PC-3 (cell line): ENCODE measurements around the gene TMEM156. TPM values are rescaled to one million over a fixed set of nuclear protein-coding genes. Genes with fewer than 3 reads are reported as not detected.
"Not testable (repeated sequence)": the region's sequence is repeated elsewhere in the genome, so short reads cannot be mapped to it uniquely, and the experiment has no call there.

Source experiments
- ATAC-seq: fragments of 200-7000 bp; cut with Tn5 transposase; 2 replicates; pipeline ENCODE4 v1.9.1; 2020; ENCODE audit warnings: mild to moderate bottlenecking, moderate library complexity
- BruUV-seq: library from RNA; stranded (reverse); fragments of 400-500 nt; replicated peaks from 2 replicates; lab custom pipeline; 2021; lab: Mats Ljungman, UMichigan
- CTCF ChIA-PET: fragments of 300-600 bp; sonication (Branson Sonifier 250); formaldehyde crosslinking; loops from one replicate; lab custom pipeline; 2022; ENCODE audit warnings: antibody characterized with exemption; lab: Charles Lee
- POLR2A ChIA-PET: fragments of 300-600 bp; sonication (Branson Sonifier 250); formaldehyde crosslinking; loops from one replicate; lab custom pipeline; 2022; ENCODE audit warnings: antibody characterized with exemption; ENCODE audit not compliant: unreplicated experiment; lab: Charles Lee
- DNase-seq: peaks from one replicate; pipeline ENCODE4 v3.0.0-alpha.2; 2015
- H2AFZ ChIP-seq: fragments of 300-600 bp; sonication (generic); 2 replicates; pipeline ENCODE4 v1.6.0; 2016; ENCODE audit warnings: antibody characterized with exemption, low read length
- H3F3A ChIP-seq: fragments of 300-600 bp; sonication (generic); one replicate; pipeline ENCODE4 v1.6.0; 2017; ENCODE audit warnings: antibody characterized with exemption, low read length, control low read depth, mild to moderate bottlenecking; ENCODE audit not compliant: unreplicated experiment
- H3K27ac ChIP-seq: fragments of 300-600 bp; sonication (generic); 2 replicates; pipeline ENCODE4 v1.5.1; 2016; ENCODE audit warnings: mild to moderate bottlenecking, low read length
- H3K27me3 ChIP-seq: fragments of 300-600 bp; sonication (generic); 2 replicates; pipeline ENCODE4 v1.6.1; 2016; ENCODE audit warnings: low read length, mixed read lengths
- H3K36me3 ChIP-seq: fragments of 300-600 bp; sonication (generic); 2 replicates; pipeline ENCODE4 v1.6.1; 2016; ENCODE audit warnings: low read depth, mixed run types, low read length, mixed read lengths
- H3K4me1 ChIP-seq: fragments of 300-600 bp; sonication (generic); 2 replicates; pipeline ENCODE4 v1.5.1; 2016; ENCODE audit warnings: low read length; ENCODE audit not compliant: insufficient read depth
- H3K4me2 ChIP-seq: fragments of 300-600 bp; sonication (generic); 2 replicates; pipeline ENCODE4 v1.6.0; 2016; ENCODE audit warnings: low read length
- H3K4me3 ChIP-seq: fragments of 300-600 bp; sonication (generic); 2 replicates; pipeline ENCODE4 v1.5.1; 2016; ENCODE audit warnings: mild to moderate bottlenecking, low read length, mixed read lengths
- H3K79me2 ChIP-seq: fragments of 300-600 bp; sonication (generic); 2 replicates; pipeline ENCODE4 v1.6.1; 2017; ENCODE audit warnings: low read length, mixed read lengths
- H3K9ac ChIP-seq: fragments of 300-600 bp; sonication (generic); 2 replicates; pipeline ENCODE4 v1.6.0; 2016; ENCODE audit warnings: mild to moderate bottlenecking, low read length
- H3K9me2 ChIP-seq: fragments of 300-600 bp; sonication (generic); replicated peaks from 2 replicates; pipeline ENCODE4 v1.6.1; 2016; ENCODE audit warnings: mixed run types, low read length, mixed read lengths
- H3K9me3 ChIP-seq: fragments of 300-600 bp; sonication (generic); 2 replicates; pipeline ENCODE4 v1.6.1; 2016; ENCODE audit warnings: low read length, mixed read lengths
- H4K20me1 ChIP-seq: fragments of 300-600 bp; sonication (generic); 2 replicates; pipeline ENCODE4 v1.6.1; 2016; ENCODE audit warnings: low read length, mixed read lengths
- CTCF ChIP-seq: fragments of 300-600 bp; sonication (generic); conservative IDR thresholded peaks from 2 replicates; pipeline ENCODE4 v1.5.1; 2017; ENCODE audit warnings: antibody characterized with exemption, low read depth, mild to moderate bottlenecking, low read length
- EZH2 ChIP-seq: fragments of 300-600 bp; sonication (generic); IDR thresholded peaks from one replicate; pipeline ENCODE4 v1.6.1; 2017; ENCODE audit warnings: antibody characterized with exemption, mild to moderate bottlenecking, low read length; ENCODE audit not compliant: unreplicated experiment
- EZH2phosphoT487 ChIP-seq: fragments of 300-600 bp; sonication (generic); IDR thresholded peaks from 2 replicates; pipeline ENCODE4 v1.6.1; 2018; ENCODE audit warnings: mild to moderate bottlenecking, antibody characterized with exemption, low read length, borderline replicate concordance
- intact Hi-C: fragments of 100-400 bp; cut with micrococcal nuclease; formaldehyde crosslinking; loops from 2 replicates; pipeline ENCODE4 v1.9.0; 2023
- total RNA-seq: library from RNA; depleted of rRNA; stranded (reverse); fragments of >200 nt; gene quantifications from 2 replicates; pipeline ENCODE4 v1.2.3, GENCODE V29; 2014

The TMEM156 gene
- total RNA-seq, 1 experiment from 2014 or later = 41.5 TPM

GRCh38 chr4:39020130-39020529 lies 12.1 kb downstream of the TMEM156 start:
- no peaks in the 10 kb centered on the region for H3K9me2 ChIP-seq
- no peak overlapping the region for H3K9ac ChIP-seq
- H3K27me3 ChIP-seq = no peaks in the 10 kb centered on the region
- H4K20me1 ChIP-seq = no peaks in the 10 kb centered on the region
- peaks cover 17% of the 10 kb centered on the region for H3K36me3 ChIP-seq
- no peaks in the 10 kb centered on the region for H3F3A ChIP-seq
- ChIA-PET POLR2A (no interaction called here), CTCF (no interaction called here)
- TF ChIP-seq EZH2phosphoT487 (no peak), EZH2 (no peak), CTCF (no peak)
- BruUV-seq = no TSS peak
- no peak overlapping the region for H3K27ac ChIP-seq
- no peaks in the 10 kb centered on the region for H3K9me3 ChIP-seq
- H3K79me2 ChIP-seq = peaks cover 36% of the 10 kb centered on the region
- DNase-seq (no peak), ATAC-seq (no peak)
- no peak overlapping the region for H3K4me3 ChIP-seq
- intact Hi-C loops = no loop called here
- no peak overlapping the region for H2AFZ ChIP-seq
- H3K4me1 ChIP-seq = no peaks in the 10 kb centered on the region
- no peak overlapping the region for H3K4me2 ChIP-seq

GRCh38 chr4:39014028-39014427 lies 18.2 kb downstream of the TMEM156 start:
- H3K79me2 ChIP-seq = peaks cover 22% of the 10 kb centered on the region
- TF ChIP-seq EZH2phosphoT487 = no peak

GRCh38 chr4:39004758-39005157 lies 27.5 kb downstream of the TMEM156 start:
- Histone ChIP-seq H3K27ac (no peak overlapping the region), H4K20me1 (no peaks in the 10 kb centered on the region), H3K36me3 (peaks cover 7% of the 10 kb centered on the region), H3K9me2 (no peaks in the 10 kb centered on the region), H2AFZ (no peak overlapping the region), H3K4me1 (no peaks in the 10 kb centered on the region), H3K4me3 (no peak overlapping the region), H3K27me3 (no peaks in the 10 kb centered on the region), H3F3A (no peaks in the 10 kb centered on the region), H3K4me2 (no peak overlapping the region), H3K9ac (no peak overlapping the region), H3K79me2 (peaks cover 40% of the 10 kb centered on the region), H3K9me3 (no peaks in the 10 kb centered on the region)
- DNase-seq (no peak), ATAC-seq (no peak)
- ChIA-PET POLR2A (no interaction called here), CTCF (no interaction called here)
- TF ChIP-seq CTCF (no peak), EZH2 (no peak), EZH2phosphoT487 (no peak)
- intact Hi-C loops = no loop called here
- no TSS peak for BruUV-seq

More at GRCh38 chr4:39014028-39014427, 18.2 kb downstream of the TMEM156 start:
- CTCF ChIA-PET = no interaction called here
- H4K20me1 ChIP-seq = no peaks in the 10 kb centered on the region
- H3K9ac ChIP-seq = no peak overlapping the region
- no peaks in the 10 kb centered on the region for H3K9me2 ChIP-seq
- no peaks in the 10 kb centered on the region for H3K4me1 ChIP-seq
- ATAC-seq (no peak), DNase-seq (no peak)
- intact Hi-C loops = no loop called here
- H3K27me3 ChIP-seq = no peaks in the 10 kb centered on the region
- H3K4me3 ChIP-seq = no peak overlapping the region
- no TSS peak for BruUV-seq
- no peaks in the 10 kb centered on the region for H3F3A ChIP-seq
- no peak overlapping the region for H2AFZ ChIP-seq
- POLR2A ChIA-PET = no interaction called here
- H3K4me2 ChIP-seq = no peak overlapping the region
- H3K36me3 ChIP-seq = peaks cover 7% of the 10 kb centered on the region
- no peaks in the 10 kb centered on the region for H3K9me3 ChIP-seq
- no peak overlapping the region for H3K27ac ChIP-seq

GRCh38 chr4:39002058-39002457 lies 30.2 kb downstream of the TMEM156 start:
- H3K27me3 ChIP-seq, H4K20me1 ChIP-seq, H2AFZ ChIP-seq, ATAC-seq, DNase-seq, POLR2A ChIA-PET, H3K9ac ChIP-seq, H3F3A ChIP-seq, H3K4me2 ChIP-seq, intact Hi-C loops, H3K4me1 ChIP-seq, H3K9me2 ChIP-seq, H3K27ac ChIP-seq, CTCF ChIA-PET, H3K9me3 ChIP-seq, H3K4me3 ChIP-seq, BruUV-seq: not testable (repeated sequence)
- peaks cover 27% of the 10 kb centered on the region for H3K79me2 ChIP-seq
- peaks cover 18% of the 10 kb centered on the region for H3K36me3 ChIP-seq
